ENCODE measurements around the gene CRYL1.

DNA sequence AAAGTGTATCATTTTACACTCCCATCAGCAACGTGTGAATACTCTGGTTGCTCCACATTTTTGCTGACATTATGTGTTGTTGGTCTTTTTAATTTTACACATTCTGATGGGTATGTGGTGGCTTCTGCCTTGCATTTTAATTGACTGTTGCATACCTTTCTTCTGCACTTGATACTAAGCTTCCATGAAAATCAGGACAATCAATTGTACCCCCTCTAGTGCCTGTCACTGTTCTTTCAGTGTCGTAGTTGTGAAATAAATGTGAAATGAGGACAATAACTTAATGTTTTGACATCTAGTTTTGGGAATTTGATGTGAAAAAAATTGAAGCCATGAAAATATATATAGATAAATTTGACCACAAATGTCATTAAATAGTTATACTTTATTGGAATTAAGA, 48.0 kb upstream of the CRYL1 start:
- TF ChIP-seq, protein P1, sequence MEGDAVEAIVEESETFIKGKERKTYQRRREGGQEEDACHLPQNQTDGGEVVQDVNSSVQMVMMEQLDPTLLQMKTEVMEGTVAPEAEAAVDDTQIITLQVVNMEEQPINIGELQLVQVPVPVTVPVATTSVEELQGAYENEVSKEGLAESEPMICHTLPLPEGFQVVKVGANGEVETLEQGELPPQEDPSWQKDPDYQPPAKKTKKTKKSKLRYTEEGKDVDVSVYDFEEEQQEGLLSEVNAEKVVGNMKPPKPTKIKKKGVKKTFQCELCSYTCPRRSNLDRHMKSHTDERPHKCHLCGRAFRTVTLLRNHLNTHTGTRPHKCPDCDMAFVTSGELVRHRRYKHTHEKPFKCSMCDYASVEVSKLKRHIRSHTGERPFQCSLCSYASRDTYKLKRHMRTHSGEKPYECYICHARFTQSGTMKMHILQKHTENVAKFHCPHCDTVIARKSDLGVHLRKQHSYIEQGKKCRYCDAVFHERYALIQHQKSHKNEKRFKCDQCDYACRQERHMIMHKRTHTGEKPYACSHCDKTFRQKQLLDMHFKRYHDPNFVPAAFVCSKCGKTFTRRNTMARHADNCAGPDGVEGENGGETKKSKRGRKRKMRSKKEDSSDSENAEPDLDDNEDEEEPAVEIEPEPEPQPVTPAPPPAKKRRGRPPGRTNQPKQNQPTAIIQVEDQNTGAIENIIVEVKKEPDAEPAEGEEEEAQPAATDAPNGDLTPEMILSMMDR (IDR thresholded peaks at IDR 0.05 in 2 of 3, conservative IDR thresholded peaks at IDR 0.05 in 1 of 3; ENCODE audit: borderline replicate concordance in 1 of 3, insufficient read depth in 1 of 3, low read depth in 2 of 3, low read length in 2 of 3), result no peak
- TF ChIP-seq POLR2A (IDR thresholded peaks at IDR 0.05; ENCODE audit: borderline replicate concordance, extremely low read depth, insufficient read depth, insufficient read length) (no peak), CEBPB (IDR thresholded peaks at IDR 0.05; ENCODE audit: low read depth) (no peak), EZH2phosphoT487 (IDR thresholded peaks at IDR 0.05; ENCODE audit: borderline replicate concordance) (no peak), JUND (IDR thresholded peaks at IDR 0.05) (no peak), EZH2 (IDR thresholded peaks at IDR 0.05) (no peak), YY1 (IDR thresholded peaks at IDR 0.05; ENCODE audit: extremely low read depth, insufficient replicate concordance, low read depth, low read length) (no peak), ZFX (IDR thresholded peaks at IDR 0.05) (no peak)

Data from HCT116 (cell line).